GF-D8 (cell line): ENCODE results near the gene NOM1.
"Not testable (repeated sequence)": the region's sequence is repeated elsewhere in the genome, so short reads cannot be mapped to it uniquely, and the experiment has no call there.

ENCODE experiments used
- DNase-seq: peaks from one replicate; lab custom pipeline; 2025; lab: John Stamatoyannopoulos, UW

Gene NOM1

DNA sequence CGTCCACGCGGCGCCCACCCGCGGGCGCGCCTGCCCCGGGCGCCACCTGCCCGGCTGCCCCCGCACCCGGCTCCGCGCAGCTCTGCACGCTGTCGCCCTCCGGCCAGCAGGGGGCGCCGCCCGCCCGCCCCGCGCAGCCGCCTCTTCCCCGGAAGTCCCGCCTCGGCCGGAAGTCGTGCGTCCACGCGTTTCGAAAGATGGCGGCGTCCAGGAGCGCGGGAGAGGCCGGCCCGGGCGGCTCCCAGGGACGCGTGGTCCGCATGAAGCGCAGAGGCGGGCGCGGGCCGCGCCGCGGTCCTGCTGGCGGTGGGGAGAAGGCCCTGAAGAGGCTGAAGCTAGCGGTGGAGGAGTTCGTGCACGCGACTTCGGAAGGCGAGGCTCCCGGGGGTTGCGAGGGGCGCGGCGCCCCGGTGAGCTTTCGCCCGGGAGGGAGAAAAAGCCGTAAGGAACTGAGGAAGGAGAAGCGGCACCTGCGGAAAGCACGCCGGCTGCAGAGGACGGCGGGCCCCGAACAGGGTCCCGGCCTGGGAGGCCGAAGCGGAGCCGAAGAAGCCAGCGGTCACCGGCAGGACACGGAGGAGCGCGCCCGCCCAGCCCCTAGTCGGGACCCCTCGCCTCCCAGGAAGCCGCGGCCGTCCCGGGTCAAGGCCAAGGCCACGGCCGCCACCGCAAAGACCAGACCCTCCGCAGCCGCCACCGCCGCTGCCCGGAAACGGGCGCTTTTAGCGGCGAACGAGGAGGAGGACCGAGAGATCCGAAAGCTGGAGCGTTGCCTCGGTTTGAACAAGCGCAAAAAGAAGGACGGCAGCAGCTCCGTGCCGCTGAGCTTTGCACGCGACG lies at the start of gene NOM1:
Gene NOM1 (plus strand): TSS at position 172 of the 840 bp plus-strand sequence. CDS start 26 bp downstream, at position 198.
- peak; percentile 73 for DNase-seq

DNA sequence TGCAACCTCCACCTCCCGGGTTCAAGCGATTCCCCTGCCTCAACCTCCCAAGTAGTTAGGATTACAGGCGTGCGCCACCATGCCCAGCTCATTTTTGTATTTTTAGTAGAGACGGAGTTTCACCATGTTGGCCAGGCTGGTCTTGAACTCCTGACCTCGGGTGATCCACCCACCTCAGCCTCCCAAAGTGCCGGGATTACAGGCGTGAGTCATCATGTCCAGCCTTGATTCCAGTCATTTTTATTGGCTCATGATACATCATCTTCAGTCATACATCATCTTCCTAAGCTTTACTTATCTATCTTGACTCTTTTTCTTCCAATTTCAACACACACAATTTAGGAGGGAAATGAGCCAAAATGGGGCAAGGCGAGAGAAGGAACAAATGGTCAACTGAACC lies 49.4 kb upstream of the NOM1 start:
- not testable (repeated sequence) for DNase-seq

DNA sequence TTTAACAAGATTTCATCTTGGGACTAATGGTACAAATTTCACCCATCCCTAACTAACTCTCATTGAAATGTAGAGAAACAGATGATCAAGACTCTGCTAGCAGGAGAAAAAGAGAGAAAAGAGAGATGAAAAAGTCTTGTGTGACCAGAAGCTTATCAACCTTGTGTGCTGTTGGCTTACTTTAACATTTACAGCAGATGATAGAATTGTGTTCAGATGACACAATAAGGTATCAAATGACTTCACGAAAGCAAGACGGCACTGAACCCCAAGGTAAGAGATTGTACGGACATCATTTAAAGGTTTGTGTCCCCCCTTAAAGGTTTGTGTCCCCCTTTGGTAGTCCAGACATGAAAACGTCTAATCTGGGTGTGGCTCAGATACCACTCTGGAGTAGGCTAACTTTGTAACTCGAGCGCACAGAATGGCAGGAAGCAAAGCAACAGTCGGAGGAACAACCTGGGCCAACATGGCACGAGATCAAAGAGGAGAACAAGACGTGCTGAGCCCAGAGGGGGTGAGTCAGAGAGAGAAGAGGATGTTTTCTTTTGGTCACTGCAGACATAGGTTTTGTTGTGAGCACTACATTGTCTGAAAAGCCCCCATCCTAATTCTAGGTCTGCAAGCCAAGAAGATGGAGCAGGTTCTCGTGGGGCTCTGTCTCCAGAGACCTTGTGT lies 46.1 kb upstream of the NOM1 start:
- no peak for DNase-seq

DNA sequence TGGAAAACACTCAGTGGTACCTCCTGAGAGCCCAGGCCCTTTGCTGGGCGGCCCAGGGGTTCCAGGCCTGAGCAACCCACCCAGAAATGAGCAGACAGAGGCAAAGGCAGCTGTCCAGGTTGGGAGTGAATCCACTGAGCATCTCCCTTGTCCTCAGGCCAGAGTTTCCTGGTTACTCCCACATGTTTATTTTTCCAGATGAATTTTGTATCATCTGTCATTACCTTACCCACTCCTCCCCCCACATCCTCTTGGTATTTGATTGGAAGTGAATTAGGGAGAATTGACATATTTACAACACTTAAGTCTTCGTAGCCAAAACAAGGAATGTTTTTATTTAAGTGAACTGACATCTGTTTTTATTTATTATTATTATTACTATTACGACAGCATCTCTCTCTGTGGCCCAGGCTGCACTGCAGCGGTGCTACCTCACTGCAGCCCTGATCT lies 43.3 kb upstream of the NOM1 start:
- DNase-seq, result no peak

- DNase-seq, result peak; percentile 91
Observed at GRCh38 chr7:156907656-156908055, 41.9 kb upstream of the NOM1 start.

- DNase-seq, result not testable (repeated sequence)
Observed at GRCh38 chr7:156909574-156910252, 39.8 kb upstream of the NOM1 start.

- no peak for DNase-seq
Observed at GRCh38 chr7:156918635-156919034, 30.9 kb upstream of the NOM1 start.

- no peak for DNase-seq
Observed at GRCh38 chr7:156919132-156919713, 30.3 kb upstream of the NOM1 start.

- DNase-seq, result no peak
Observed at GRCh38 chr7:156920076-156920475, 29.4 kb upstream of the NOM1 start.

DNA sequence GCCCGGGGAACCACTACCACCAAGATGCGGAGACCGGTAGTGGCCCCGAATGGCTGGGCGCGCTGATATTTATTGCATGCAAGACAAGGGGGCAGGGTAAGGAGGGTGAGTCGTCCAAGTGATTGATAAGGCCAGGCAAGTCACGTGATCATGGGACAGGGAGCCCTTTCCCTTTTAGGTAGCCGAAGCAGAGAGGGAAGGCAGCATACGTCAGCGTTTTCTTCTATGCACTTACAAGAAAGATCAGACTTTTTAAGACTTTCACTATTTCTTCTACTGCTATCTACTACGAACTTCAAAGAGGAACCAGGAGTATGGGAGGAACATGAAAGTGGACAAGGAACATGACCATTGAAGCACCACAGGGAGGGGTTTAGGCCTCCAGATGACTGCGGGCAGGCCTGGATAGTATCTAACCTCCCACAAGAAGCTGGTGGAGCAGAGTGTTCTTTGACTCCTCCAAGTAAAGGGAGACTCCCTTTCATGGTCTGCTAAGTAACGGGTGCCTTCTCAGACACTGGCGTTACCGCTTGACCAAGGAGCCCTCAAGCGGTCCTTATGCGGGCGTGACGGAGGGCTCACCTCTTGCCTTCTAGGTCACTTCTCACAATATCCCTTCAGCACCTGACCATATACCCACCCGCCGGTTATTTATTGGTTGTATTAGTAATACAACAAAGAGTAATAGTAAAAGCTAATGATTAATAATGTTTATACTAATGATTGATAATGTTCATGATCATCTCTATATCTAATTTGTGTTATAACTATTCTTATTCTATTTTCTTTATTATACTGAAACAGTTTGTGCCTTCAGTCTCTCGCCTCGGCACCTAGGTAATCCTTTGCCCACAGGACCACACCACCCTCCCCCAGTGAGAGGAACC lies 28.8 kb upstream of the NOM1 start:
- not testable (repeated sequence) for DNase-seq

DNA sequence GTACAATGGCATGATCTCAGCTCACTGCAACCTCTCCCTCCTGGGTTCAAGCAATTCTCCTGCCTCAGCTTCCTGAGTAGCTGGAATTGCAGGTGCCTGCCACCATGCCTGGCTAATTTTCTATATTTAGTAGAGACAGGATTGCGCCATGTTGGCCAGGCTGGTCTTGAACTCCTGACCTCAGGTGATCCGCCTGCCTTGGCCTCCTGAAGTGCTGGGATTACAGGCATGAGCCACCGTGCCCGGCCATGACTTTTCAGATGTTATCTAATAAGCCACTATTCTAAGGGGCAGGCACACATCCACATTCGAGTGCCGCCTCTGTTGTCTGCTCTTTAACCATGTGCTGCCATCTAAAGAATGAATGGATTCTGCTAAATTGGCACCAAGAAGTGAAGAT lies 27.2 kb upstream of the NOM1 start:
- not testable (repeated sequence) for DNase-seq

DNA sequence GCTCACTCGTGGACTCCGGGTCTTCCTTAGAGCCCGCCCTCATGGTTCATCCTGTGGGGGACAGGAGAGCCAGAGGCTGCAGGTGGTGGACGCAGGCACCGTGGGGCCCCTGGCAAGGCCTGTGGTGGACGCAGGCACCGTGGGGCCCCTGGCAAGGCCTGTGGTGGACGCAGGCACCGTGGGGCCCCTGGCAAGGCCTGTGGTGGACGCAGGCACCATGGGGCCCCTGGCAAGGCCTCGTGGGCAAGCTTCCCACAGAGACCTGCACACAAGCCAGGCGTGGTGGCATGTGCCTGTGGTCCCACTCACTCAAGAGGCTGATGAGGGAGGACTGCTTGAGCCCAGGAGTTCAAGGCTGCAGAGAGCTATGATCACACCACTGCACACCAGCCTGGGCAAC lies 23.7 kb upstream of the NOM1 start:
- DNase-seq, result not testable (repeated sequence)

DNA sequence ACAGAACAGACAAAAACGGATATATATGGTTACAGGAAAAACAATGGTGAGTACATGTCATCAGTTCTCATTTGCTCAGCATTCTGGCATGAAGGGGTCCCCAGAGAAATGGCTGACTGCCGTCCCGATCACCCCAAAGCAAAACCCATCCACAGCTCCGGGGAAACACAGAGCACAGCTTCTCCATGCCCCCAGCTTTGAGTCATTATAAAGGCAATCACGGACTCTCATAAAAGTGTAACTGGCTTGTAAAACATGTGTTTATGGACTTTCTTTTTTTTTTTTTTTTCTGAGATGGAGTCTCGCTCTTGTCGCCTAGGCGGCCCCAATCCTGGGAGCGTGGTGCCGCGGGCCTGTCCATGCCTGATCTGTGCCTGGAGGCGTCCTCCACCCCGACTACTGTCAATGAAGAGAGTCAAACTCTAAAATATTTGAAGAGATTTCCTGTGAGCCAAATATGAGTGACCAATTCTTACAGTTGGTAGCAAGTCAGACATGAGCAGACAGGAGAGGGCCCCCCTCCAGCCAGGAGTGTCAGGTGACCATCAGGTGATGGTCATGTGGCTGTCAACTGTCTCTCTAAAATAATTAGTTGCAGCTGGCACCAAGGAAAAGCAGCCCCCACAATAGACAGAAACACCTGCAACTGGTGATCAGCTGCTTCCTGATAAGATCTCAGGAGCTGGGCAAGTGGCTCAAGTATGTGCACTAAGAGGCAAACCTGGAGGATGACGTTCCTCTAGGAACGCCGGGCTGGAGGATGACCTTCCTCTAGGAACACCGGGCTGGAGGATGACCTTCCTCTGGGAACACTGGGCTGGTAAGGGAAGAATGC lies 21.7 kb upstream of the NOM1 start:
- no peak for DNase-seq

- DNase-seq, result no peak
Observed at GRCh38 chr7:156928406-156928747, 21.1 kb upstream of the NOM1 start.

- DNase-seq, result no peak
Observed at GRCh38 chr7:156929789-156930539, 19.5 kb upstream of the NOM1 start.

- no peak for DNase-seq
Observed at GRCh38 chr7:156932006-156932405, 17.5 kb upstream of the NOM1 start.

- no peak for DNase-seq
Observed at GRCh38 chr7:156935250-156935649, 14.3 kb upstream of the NOM1 start.

- DNase-seq, result not testable (repeated sequence)
Observed at GRCh38 chr7:156936766-156937165, 12.7 kb upstream of the NOM1 start.

DNA sequence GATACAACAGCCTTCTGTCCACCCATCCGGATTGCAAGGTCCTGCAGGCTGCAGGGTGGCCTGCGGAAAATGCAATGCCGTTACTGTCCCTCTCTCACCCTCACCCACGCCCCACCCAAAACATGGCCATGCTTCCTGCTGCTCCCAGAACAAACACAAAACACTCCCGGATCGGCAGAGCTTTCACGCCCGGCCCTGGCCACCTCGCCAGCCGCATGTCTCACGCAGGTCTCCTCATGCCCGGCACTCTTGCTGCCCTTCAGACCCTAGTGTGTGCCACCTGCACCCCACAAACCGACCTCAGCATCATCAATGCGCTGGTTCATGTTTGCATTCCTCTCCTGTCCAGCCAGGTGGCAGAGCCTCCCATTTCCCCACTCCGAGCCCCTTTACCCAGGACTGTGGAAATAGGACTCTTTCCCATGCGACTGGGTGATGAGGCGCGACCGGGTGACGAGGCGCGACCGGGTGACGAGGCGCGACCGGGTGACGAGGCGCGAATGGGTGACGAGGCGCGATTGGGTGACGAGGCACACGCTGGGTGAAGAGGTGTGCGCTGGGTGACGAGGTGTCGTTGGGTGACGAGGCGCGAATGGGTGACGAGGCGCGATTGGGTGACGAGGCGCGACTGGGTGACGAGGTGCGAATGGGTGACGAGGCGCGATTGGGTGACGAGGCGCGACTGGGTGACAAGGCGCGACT lies 8.9 kb upstream of the NOM1 start:
- DNase-seq, result no peak
